IPS-18a (cell line): ENCODE data around the gene USP17L26.

Experiments
- H3K27ac ChIP-seq: one replicate; pipeline ENCODE4 v1.5.1; 2013; ENCODE audit warnings: low read length
- H3K27me3 ChIP-seq: one replicate; pipeline ENCODE4 v1.6.1; 2013; ENCODE audit warnings: mild to moderate bottlenecking, low read length; ENCODE audit not compliant: control insufficient read depth, insufficient read depth
- H3K36me3 ChIP-seq: one replicate; pipeline ENCODE4 v1.6.1; 2013; ENCODE audit warnings: low read depth, low read length; ENCODE audit not compliant: control insufficient read depth
- H3K4me1 ChIP-seq: one replicate; pipeline ENCODE4 v1.6.1; 2013; ENCODE audit warnings: low read depth, low read length; ENCODE audit not compliant: control insufficient read depth
- H3K4me3 ChIP-seq: one replicate; pipeline ENCODE4 v1.5.1; 2013; ENCODE audit warnings: low read length
- H3K9ac ChIP-seq: one replicate; pipeline ENCODE4 v1.6.1; 2013; ENCODE audit warnings: mild to moderate bottlenecking, low read length, moderate library complexity
- H3K9me3 ChIP-seq: one replicate; pipeline ENCODE4 v1.6.1; 2013; ENCODE audit warnings: low read depth, low read length; ENCODE audit not compliant: control insufficient read depth

USP17L26 gene

DNA sequence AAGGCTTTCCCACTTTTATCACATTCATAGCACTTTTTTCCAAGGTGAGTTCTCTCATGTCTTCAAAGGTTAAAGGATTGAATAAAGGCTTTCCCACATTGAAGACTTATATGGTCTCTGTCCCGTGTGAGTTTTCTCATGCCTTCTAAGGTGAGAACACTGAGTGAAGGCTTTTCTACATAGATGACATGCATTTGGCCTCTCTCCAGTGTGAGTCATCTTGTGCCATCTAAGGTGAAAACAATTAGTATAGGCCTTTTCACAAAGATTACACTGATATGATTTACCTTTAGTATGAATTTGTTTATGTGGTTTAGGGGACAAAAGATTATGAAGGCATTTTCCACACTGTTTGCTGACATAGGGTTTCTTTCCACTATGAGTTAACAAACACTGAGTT, 49.7 kb downstream of the USP17L26 start:
- H3K9me3 ChIP-seq, result no peaks in the 10 kb centered on the region
- no peaks in the 10 kb centered on the region for H3K36me3 ChIP-seq
- no peak overlapping the region for H3K9ac ChIP-seq
- H3K4me1 ChIP-seq, result no peaks in the 10 kb centered on the region
- H3K27ac ChIP-seq, result no peak overlapping the region
- no peak overlapping the region for H3K4me3 ChIP-seq
- H3K27me3 ChIP-seq, result no peaks in the 10 kb centered on the region
